HCT116 (cell line): ENCODE measurements around the gene FILIP1.

Source experiments
- CEBPB ChIP-seq: IDR thresholded peaks from 2 replicates; pipeline ENCODE4 v1.6.1; 2012; ENCODE audit warnings: low read depth
- TF ChIP-seq, protein P1 (sequence below), 3 experiments: fragments of 200-600 bp in 1 of 3; sonication (generic) in 1 of 3; IDR thresholded peaks in 2 of 3; conservative IDR thresholded peaks in 1 of 3; 2 replicates each; pipeline ENCODE4 v1.5.1; 2012 to 2017; ENCODE audit warnings: low read depth in 2 of 3, low read length in 2 of 3, antibody characterized with exemption in 1 of 3, borderline replicate concordance in 1 of 3, control low read depth in 1 of 3, mild to moderate bottlenecking in 1 of 3, mixed read lengths in 1 of 3, mixed run types in 1 of 3, moderate library complexity in 1 of 3; ENCODE audit not compliant: insufficient read depth in 1 of 3

- TF ChIP-seq, protein P1, sequence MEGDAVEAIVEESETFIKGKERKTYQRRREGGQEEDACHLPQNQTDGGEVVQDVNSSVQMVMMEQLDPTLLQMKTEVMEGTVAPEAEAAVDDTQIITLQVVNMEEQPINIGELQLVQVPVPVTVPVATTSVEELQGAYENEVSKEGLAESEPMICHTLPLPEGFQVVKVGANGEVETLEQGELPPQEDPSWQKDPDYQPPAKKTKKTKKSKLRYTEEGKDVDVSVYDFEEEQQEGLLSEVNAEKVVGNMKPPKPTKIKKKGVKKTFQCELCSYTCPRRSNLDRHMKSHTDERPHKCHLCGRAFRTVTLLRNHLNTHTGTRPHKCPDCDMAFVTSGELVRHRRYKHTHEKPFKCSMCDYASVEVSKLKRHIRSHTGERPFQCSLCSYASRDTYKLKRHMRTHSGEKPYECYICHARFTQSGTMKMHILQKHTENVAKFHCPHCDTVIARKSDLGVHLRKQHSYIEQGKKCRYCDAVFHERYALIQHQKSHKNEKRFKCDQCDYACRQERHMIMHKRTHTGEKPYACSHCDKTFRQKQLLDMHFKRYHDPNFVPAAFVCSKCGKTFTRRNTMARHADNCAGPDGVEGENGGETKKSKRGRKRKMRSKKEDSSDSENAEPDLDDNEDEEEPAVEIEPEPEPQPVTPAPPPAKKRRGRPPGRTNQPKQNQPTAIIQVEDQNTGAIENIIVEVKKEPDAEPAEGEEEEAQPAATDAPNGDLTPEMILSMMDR (IDR thresholded peaks at IDR 0.05 in 2 of 3, conservative IDR thresholded peaks at IDR 0.05 in 1 of 3; ENCODE audit: borderline replicate concordance in 1 of 3, insufficient read depth in 1 of 3, low read depth in 2 of 3, low read length in 2 of 3): no peak
- TF ChIP-seq CEBPB: no peak
Measured at GRCh38 chr6:75489025-75489424, 4.6 kb downstream of the FILIP1 start.
